ENCODE results near the gene SDCCAG8.

DNA sequence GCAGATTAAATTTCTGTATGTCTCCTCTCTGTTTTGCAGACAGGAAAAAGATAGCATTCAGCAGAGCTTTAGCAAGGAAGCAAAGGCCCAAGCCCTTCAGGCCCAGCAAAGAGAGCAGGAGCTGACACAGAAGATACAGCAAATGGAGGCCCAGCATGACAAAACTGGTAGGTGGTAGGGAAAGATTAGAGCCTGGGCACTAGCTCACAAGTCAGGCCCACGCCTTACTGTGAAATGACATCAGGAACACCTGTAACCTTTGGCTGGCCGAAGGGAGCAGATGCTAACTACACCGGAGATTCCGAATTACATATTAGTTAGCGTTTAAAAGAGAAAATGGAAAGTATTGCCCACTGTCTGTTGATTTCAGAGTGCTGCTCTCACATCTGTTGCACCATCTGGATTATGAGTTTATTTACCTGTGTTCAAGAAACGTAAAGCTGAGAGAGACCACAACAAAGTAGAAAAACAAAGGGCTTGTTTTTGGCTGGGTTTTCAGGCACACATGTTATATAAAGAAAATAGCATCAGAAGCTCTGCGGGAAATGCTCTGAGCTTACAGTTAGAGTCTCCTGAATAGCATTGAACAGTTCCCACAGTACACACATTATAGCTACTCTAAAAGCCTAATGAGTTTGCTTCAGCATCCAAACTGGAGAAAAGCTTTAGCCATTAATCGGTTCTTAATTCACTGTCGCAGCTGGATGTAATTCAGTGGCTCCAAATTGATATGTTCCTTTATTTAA is 160.0 kb downstream of the SDCCAG8 start:
- TF ChIP-seq EZH2phosphoT487 (IDR thresholded peaks at IDR 0.05; ENCODE audit: unreplicated experiment) (no peak), ZNF114 (CRISPR knock-in tag; IDR thresholded peaks at IDR 0.05) (no peak), POLR2AphosphoS5 (IDR thresholded peaks at IDR 0.05; ENCODE audit: low read depth) (no peak), CREB1 (CRISPR knock-in tag; IDR thresholded peaks at IDR 0.05; ENCODE audit: low read depth) (no peak), EZH2 (IDR thresholded peaks at IDR 0.05; ENCODE audit: low read depth, unreplicated experiment) (no peak), ZNF462 (CRISPR knock-in tag; IDR thresholded peaks at IDR 0.05) (no peak), ZNF331 (CRISPR knock-in tag; IDR thresholded peaks at IDR 0.05; ENCODE audit: low read depth) (no peak), NANOG (IDR thresholded peaks at IDR 0.05; ENCODE audit: borderline replicate concordance) (no peak), JUNB (IDR thresholded peaks at IDR 0.05; ENCODE audit: unreplicated experiment) (no peak)
- TF ChIP-seq, protein P1, sequence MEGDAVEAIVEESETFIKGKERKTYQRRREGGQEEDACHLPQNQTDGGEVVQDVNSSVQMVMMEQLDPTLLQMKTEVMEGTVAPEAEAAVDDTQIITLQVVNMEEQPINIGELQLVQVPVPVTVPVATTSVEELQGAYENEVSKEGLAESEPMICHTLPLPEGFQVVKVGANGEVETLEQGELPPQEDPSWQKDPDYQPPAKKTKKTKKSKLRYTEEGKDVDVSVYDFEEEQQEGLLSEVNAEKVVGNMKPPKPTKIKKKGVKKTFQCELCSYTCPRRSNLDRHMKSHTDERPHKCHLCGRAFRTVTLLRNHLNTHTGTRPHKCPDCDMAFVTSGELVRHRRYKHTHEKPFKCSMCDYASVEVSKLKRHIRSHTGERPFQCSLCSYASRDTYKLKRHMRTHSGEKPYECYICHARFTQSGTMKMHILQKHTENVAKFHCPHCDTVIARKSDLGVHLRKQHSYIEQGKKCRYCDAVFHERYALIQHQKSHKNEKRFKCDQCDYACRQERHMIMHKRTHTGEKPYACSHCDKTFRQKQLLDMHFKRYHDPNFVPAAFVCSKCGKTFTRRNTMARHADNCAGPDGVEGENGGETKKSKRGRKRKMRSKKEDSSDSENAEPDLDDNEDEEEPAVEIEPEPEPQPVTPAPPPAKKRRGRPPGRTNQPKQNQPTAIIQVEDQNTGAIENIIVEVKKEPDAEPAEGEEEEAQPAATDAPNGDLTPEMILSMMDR (conservative IDR thresholded peaks at IDR 0.05; ENCODE audit: low read depth in 2 of 2), result no peak
- TF ChIP-seq, protein P2, sequence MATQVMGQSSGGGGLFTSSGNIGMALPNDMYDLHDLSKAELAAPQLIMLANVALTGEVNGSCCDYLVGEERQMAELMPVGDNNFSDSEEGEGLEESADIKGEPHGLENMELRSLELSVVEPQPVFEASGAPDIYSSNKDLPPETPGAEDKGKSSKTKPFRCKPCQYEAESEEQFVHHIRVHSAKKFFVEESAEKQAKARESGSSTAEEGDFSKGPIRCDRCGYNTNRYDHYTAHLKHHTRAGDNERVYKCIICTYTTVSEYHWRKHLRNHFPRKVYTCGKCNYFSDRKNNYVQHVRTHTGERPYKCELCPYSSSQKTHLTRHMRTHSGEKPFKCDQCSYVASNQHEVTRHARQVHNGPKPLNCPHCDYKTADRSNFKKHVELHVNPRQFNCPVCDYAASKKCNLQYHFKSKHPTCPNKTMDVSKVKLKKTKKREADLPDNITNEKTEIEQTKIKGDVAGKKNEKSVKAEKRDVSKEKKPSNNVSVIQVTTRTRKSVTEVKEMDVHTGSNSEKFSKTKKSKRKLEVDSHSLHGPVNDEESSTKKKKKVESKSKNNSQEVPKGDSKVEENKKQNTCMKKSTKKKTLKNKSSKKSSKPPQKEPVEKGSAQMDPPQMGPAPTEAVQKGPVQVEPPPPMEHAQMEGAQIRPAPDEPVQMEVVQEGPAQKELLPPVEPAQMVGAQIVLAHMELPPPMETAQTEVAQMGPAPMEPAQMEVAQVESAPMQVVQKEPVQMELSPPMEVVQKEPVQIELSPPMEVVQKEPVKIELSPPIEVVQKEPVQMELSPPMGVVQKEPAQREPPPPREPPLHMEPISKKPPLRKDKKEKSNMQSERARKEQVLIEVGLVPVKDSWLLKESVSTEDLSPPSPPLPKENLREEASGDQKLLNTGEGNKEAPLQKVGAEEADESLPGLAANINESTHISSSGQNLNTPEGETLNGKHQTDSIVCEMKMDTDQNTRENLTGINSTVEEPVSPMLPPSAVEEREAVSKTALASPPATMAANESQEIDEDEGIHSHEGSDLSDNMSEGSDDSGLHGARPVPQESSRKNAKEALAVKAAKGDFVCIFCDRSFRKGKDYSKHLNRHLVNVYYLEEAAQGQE (IDR thresholded peaks at IDR 0.05; ENCODE audit: unreplicated experiment), result no peak

All from GM23338 (cell line).